ENCODE results near the gene SNCB.
A peak's percentile ranks its signal among the peaks of the same experiment; 100 is the strongest.

Gene SNCB

GRCh38 chr5:176574297-176574591, 56.1 kb downstream of the SNCB start:
- no peak for DNase-seq (ENCODE audit: low read depth)

- peak; percentile 62 for DNase-seq (ENCODE audit: low read depth)
Observed at GRCh38 chr5:176573564-176574296, 56.6 kb downstream of the SNCB start.
